Bronchial epithelial cell (primary cell): ENCODE measurements around the gene LHPP. TPM values are rescaled to one million over a fixed set of nuclear protein-coding genes. Genes with fewer than 3 reads are reported as not detected.

Source experiments
- DNase-seq: peaks from one replicate; pipeline ENCODE4 v3.0.0-alpha.2; 2010; ENCODE audit warnings: low read depth
- FAIRE-seq: peaks from 2 replicates; lab custom pipeline; 2011; peaks lifted over from hg19 to GRCh38; lab: Jason Lieb, UNC
- H3K27me3 ChIP-seq: 2 replicates; pipeline ENCODE4 v1.5.1; 2011; ENCODE audit warnings: low read length; ENCODE audit not compliant: control insufficient read depth, insufficient read depth
- H3K36me3 ChIP-seq: 2 replicates; pipeline ENCODE4 v1.5.1; 2011; ENCODE audit warnings: low read length; ENCODE audit not compliant: control insufficient read depth, insufficient read depth
- H3K4me3 ChIP-seq: 2 replicates; pipeline ENCODE4 v1.5.1; 2011; ENCODE audit warnings: mild to moderate bottlenecking, low read depth, low read length, control low read depth
- total RNA-seq: library from RNA; depleted of rRNA; stranded (reverse); fragments of >200 nt; gene quantifications from 2 replicates; pipeline ENCODE4 v1.2.1, GENCODE V29; 2014
- TF ChIP-seq, protein P1 (sequence below): IDR thresholded peaks from 2 replicates; pipeline ENCODE4 v1.5.1; 2011; ENCODE audit warnings: mild to moderate bottlenecking, moderate library complexity, low read length, control low read depth, inconsistent platforms; ENCODE audit not compliant: insufficient read depth, severe bottlenecking

The LHPP gene
- total RNA-seq, 1 donor from 2014 or later: 14.0 TPM

DNA sequence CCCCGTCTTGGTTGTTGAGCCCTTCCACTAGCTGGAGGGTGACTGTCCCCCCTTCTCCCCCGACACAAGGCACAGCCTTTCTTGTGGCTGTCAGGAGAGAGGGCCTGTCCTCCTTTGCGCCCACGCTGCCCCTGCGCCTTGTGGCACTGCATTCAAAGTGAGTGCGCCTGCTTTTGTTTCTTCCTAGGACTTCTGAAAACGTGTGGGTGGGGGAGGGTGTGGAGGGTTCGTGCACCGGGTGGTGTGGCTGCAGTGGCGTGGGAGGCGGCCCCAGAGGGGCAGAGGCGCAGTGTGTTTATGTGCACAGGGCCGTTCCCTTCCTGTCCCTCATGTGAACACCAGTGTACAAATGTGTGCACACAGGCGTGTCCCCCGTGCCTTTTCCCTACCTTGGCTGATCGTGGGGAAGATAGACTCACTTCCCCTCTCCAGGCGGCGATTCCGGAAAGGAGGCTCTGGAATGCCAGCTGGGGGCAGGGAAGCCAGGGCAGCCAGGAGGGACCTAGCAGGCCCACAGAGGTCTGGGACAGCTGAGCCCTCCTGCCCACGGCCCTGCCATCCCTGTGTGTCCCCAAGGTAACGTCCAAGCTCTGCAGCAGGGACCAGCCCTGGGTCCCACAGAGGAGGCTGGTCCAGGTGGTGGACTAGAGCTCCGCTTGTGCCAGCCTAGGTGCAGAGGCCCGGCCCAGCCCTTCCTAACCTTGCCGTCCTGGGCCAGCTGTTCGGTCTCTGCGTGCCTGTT is 88.8 kb downstream of the LHPP start:
- no peak for FAIRE-seq
- Histone ChIP-seq H3K4me3 (no peak overlapping the region), H3K36me3 (no peaks in the 10 kb centered on the region), H3K27me3 (no peaks in the 10 kb centered on the region)
- no peak for DNase-seq
- TF ChIP-seq, protein P1, sequence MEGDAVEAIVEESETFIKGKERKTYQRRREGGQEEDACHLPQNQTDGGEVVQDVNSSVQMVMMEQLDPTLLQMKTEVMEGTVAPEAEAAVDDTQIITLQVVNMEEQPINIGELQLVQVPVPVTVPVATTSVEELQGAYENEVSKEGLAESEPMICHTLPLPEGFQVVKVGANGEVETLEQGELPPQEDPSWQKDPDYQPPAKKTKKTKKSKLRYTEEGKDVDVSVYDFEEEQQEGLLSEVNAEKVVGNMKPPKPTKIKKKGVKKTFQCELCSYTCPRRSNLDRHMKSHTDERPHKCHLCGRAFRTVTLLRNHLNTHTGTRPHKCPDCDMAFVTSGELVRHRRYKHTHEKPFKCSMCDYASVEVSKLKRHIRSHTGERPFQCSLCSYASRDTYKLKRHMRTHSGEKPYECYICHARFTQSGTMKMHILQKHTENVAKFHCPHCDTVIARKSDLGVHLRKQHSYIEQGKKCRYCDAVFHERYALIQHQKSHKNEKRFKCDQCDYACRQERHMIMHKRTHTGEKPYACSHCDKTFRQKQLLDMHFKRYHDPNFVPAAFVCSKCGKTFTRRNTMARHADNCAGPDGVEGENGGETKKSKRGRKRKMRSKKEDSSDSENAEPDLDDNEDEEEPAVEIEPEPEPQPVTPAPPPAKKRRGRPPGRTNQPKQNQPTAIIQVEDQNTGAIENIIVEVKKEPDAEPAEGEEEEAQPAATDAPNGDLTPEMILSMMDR: no peak

DNA sequence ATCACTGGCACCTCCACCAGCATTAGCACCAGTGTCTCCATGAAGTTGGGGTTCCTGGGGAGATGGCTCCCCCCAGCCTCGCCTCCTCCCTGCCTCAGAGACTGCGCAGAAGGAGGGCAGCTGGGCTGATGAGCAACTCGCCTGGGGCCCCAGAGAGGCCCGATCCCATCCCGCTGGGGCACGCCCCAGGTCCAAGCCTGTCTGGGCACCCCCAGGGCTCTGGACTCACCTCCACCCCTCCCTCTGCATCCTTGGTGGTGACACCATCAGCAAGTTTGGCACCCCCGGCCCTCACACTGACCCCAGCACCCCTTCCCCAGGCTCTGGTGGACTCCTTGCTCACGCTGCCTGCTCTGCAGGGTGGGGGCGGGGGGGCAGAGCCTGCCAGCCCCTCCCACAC is 89.5 kb downstream of the LHPP start:
- TF ChIP-seq, protein P1: no peak
- DNase-seq (no peak), FAIRE-seq (no peak)
- H3K4me3 ChIP-seq: no peak overlapping the region
- H3K36me3 ChIP-seq: no peaks in the 10 kb centered on the region
- H3K27me3 ChIP-seq: no peaks in the 10 kb centered on the region

DNA sequence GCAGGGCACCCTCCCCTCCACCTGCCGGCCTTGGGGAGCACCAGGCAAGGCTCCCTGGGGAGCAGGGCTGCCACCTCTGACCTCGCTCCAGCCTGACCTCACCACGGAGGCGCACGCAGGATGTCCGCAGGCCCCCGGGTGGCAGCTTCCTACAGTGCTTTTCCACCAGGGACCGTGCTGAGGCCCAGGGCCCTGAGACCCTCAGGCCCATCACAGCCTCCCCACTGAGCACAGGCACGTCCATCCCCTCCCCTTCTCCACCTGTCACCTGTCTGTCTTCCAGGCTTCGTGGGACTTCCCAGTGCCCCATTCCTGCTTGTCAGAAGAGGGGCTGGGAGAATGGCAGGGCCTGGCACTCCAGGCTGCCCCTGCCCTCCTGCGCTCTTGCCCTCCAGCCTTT is 90.1 kb downstream of the LHPP start:
- TF ChIP-seq, protein P1: no peak
- FAIRE-seq: no peak
- Histone ChIP-seq H3K36me3 (no peaks in the 10 kb centered on the region), H3K27me3 (no peaks in the 10 kb centered on the region), H3K4me3 (no peak overlapping the region)
- no peak for DNase-seq

DNA sequence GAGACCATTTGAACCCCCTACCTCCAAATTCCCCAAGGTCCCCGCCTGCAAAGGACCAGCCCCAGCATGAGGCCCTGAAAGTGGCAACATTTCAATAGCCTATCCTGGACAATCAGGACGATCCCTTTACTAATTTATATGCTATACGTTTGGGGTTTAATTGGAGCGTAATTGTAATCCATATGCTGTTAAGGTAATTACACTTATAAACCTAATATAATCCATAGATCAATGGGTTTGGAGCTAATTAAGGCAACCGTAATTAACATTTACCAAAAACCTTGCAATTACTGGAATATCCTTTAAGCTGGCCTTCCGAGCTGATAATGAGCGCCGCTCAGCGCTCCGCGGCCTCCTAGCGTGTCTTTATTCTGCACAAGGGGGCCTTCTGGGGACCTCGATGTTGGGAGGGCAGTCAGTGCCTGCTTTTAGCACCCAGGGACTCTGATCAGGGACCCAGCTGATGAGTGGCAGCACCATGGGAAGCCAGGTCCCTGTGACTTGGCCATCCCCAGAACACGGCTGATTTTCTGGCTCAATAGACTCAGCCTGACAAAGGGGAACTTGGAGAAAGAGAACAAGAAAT is 91.2 kb downstream of the LHPP start:
- TF ChIP-seq, protein P1: no peak
- FAIRE-seq: no peak
- Histone ChIP-seq H3K36me3 (no peaks in the 10 kb centered on the region), H3K4me3 (no peak overlapping the region), H3K27me3 (no peaks in the 10 kb centered on the region)
- no peak for DNase-seq

DNA sequence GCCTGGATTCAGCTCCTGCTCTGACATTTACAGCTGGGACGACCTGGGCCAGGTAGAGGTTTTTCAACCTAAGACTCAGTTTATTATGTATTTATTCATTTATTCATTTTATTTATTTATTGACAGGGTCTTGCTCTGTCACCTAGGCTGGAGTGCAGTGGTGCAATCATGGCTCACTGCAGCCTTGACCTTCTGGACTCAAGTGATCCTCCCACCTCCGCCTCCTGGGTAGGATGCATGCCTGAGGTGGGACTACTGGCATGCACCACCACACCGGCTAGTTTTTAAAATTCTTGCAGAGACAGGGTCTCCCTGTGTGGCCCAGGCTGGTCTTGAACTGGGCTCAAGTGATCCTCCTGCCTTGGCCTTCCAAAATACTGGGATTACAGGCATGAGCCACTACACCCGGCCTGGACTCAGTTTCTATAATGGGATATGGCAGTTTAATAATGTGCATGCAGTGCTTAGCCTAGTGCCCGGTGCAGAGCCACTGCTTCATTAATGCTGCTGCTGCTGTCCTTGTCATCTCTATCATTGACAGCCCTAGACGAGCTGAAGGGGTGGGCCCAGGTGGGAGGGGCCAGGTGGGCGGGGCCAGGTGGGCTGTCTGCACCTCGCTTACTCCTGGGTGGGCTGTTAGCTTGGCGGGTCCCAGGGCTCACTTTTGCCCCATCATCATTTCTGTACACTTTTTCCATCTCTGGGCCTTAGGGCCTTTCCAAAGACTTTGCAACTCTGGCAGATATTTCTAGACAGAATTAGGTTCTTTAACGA is 92.6 kb downstream of the LHPP start:
- DNase-seq (no peak), FAIRE-seq (no peak)
- no peak overlapping the region for H3K4me3 ChIP-seq
- no peaks in the 10 kb centered on the region for H3K27me3 ChIP-seq
- H3K36me3 ChIP-seq: no peaks in the 10 kb centered on the region
- TF ChIP-seq, protein P1: no peak
